ENCODE measurements around the gene PLEKHG4B.

- TF ChIP-seq, protein P1, sequence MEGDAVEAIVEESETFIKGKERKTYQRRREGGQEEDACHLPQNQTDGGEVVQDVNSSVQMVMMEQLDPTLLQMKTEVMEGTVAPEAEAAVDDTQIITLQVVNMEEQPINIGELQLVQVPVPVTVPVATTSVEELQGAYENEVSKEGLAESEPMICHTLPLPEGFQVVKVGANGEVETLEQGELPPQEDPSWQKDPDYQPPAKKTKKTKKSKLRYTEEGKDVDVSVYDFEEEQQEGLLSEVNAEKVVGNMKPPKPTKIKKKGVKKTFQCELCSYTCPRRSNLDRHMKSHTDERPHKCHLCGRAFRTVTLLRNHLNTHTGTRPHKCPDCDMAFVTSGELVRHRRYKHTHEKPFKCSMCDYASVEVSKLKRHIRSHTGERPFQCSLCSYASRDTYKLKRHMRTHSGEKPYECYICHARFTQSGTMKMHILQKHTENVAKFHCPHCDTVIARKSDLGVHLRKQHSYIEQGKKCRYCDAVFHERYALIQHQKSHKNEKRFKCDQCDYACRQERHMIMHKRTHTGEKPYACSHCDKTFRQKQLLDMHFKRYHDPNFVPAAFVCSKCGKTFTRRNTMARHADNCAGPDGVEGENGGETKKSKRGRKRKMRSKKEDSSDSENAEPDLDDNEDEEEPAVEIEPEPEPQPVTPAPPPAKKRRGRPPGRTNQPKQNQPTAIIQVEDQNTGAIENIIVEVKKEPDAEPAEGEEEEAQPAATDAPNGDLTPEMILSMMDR (conservative IDR thresholded peaks at IDR 0.05; ENCODE audit: low read depth, low read length), result no peak
- TF ChIP-seq RFX5 (IDR thresholded peaks at IDR 0.05; ENCODE audit: low read depth, low read length) (no peak), POLR2A (IDR thresholded peaks at IDR 0.05; ENCODE audit: low read depth, low read length) (no peak), BHLHE40 (IDR thresholded peaks at IDR 0.05; ENCODE audit: low read depth, low read length) (no peak), MXI1 (IDR thresholded peaks at IDR 0.05; ENCODE audit: borderline replicate concordance, low read depth, low read length) (no peak), CEBPB (IDR thresholded peaks at IDR 0.05; ENCODE audit: low read depth, low read length) (no peak), FOS (IDR thresholded peaks at IDR 0.05; ENCODE audit: low read depth, low read length) (no peak), RAD21 (IDR thresholded peaks at IDR 0.05; ENCODE audit: low read length) (no peak), MAFK (IDR thresholded peaks at IDR 0.05; ENCODE audit: low read depth, low read length) (no peak), ELK1 (IDR thresholded peaks at IDR 0.05; ENCODE audit: borderline replicate concordance, low read depth, low read length) (no peak), SMC3 (IDR thresholded peaks at IDR 0.05; ENCODE audit: low read depth, low read length) (no peak)
- TF ChIP-seq, protein P2, sequence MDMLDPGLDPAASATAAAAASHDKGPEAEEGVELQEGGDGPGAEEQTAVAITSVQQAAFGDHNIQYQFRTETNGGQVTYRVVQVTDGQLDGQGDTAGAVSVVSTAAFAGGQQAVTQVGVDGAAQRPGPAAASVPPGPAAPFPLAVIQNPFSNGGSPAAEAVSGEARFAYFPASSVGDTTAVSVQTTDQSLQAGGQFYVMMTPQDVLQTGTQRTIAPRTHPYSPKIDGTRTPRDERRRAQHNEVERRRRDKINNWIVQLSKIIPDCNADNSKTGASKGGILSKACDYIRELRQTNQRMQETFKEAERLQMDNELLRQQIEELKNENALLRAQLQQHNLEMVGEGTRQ (IDR thresholded peaks at IDR 0.05; ENCODE audit: low read depth, low read length), result no peak
Measured at GRCh38 chr5:162190-162564, 70.2 kb downstream of the PLEKHG4B start.

Measured in IMR-90 (cell line).